Brain microvascular endothelial cell (primary cell): ENCODE measurements around the gene HYOU1.
"Not testable (repeated sequence)": the region's sequence is repeated elsewhere in the genome, so short reads cannot be mapped to it uniquely, and the experiment has no call there.

Source experiments
- DNase-seq: peaks from one replicate; pipeline ENCODE4 v3.0.0-alpha.2; 2020
- H3K27ac ChIP-seq: fragments of 250-450 bp; sonication (Bioruptor Pico); 2 replicates; pipeline ENCODE4 v1.5.1; 2020; ENCODE audit warnings: mild to moderate bottlenecking, moderate library complexity
- H3K27me3 ChIP-seq: fragments of 250-450 bp; sonication (Bioruptor Pico); replicated peaks from 2 replicates; pipeline ENCODE4 v1.5.1; 2020; ENCODE audit warnings: mild to moderate bottlenecking
- H3K36me3 ChIP-seq: fragments of 250-450 bp; sonication (Bioruptor Pico); replicated peaks from 2 replicates; pipeline ENCODE4 v1.5.1; 2020; ENCODE audit warnings: mild to moderate bottlenecking
- H3K4me3 ChIP-seq: 2 replicates; pipeline ENCODE4 v1.5.1; 2011; ENCODE audit warnings: low read depth, mild to moderate bottlenecking, control low read depth, low read length, moderate library complexity
- CTCF ChIP-seq: IDR thresholded peaks from 2 replicates; pipeline ENCODE4 v1.5.1; 2011; ENCODE audit warnings: low read depth, mild to moderate bottlenecking, moderate library complexity, low read length, control low read depth, inconsistent platforms; ENCODE audit errors: missing control alignments
- in situ Hi-C: cut with HindIII; loops from 2 replicates; pipeline ENCODE4 v1.10.0; 2017; ENCODE audit warnings: low sequenced_read_pairs, low pct_ligation_motif_present

HYOU1 gene, protein sequence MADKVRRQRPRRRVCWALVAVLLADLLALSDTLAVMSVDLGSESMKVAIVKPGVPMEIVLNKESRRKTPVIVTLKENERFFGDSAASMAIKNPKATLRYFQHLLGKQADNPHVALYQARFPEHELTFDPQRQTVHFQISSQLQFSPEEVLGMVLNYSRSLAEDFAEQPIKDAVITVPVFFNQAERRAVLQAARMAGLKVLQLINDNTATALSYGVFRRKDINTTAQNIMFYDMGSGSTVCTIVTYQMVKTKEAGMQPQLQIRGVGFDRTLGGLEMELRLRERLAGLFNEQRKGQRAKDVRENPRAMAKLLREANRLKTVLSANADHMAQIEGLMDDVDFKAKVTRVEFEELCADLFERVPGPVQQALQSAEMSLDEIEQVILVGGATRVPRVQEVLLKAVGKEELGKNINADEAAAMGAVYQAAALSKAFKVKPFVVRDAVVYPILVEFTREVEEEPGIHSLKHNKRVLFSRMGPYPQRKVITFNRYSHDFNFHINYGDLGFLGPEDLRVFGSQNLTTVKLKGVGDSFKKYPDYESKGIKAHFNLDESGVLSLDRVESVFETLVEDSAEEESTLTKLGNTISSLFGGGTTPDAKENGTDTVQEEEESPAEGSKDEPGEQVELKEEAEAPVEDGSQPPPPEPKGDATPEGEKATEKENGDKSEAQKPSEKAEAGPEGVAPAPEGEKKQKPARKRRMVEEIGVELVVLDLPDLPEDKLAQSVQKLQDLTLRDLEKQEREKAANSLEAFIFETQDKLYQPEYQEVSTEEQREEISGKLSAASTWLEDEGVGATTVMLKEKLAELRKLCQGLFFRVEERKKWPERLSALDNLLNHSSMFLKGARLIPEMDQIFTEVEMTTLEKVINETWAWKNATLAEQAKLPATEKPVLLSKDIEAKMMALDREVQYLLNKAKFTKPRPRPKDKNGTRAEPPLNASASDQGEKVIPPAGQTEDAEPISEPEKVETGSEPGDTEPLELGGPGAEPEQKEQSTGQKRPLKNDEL

GRCh38 chr11:119057000-119057769, at the start of gene HYOU1:
Gene HYOU1, minus strand, starts transcription at chr11:119057205. Its CDS starts 1,045 bp downstream, at chr11:119056160.
- Histone ChIP-seq H3K27me3 (no peaks in the 10 kb centered on the region), H3K27ac (peak within 1 kb of the TSS; percentile 84), H3K4me3 (peak within 1 kb of the TSS; percentile 89), H3K36me3 (peaks cover 32% of the 10 kb centered on the region)
- peak; percentile 51 for TF ChIP-seq CTCF
- in situ Hi-C loops = no loop called here
- peak; percentile 96 for DNase-seq

DNA sequence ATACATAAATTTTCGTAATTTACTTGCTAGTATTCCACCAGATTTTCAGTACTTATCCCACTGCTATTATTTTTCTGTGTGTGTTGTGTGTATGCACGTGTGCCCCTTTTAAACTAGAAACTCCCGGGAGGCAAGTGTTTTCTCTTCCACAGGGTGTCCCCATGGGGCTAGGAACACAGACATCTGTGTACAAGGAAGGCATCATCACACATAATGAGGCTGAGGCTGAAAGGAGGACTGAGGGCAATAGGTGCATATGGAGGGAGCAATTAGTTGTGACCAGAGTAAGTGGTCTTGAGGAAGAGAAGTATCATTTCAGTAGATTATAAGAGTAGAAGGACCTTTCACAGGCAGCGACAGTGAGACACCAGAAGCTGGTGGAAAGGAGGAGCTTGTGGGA, 46.8 kb upstream of the HYOU1 start:
- no peak overlapping the region for H3K27ac ChIP-seq
- H3K36me3 ChIP-seq = no peaks in the 10 kb centered on the region
- DNase-seq = no peak
- TF ChIP-seq CTCF = no peak
- H3K27me3 ChIP-seq = no peaks in the 10 kb centered on the region
- H3K4me3 ChIP-seq = no peak overlapping the region
- in situ Hi-C loops = no loop called here

DNA sequence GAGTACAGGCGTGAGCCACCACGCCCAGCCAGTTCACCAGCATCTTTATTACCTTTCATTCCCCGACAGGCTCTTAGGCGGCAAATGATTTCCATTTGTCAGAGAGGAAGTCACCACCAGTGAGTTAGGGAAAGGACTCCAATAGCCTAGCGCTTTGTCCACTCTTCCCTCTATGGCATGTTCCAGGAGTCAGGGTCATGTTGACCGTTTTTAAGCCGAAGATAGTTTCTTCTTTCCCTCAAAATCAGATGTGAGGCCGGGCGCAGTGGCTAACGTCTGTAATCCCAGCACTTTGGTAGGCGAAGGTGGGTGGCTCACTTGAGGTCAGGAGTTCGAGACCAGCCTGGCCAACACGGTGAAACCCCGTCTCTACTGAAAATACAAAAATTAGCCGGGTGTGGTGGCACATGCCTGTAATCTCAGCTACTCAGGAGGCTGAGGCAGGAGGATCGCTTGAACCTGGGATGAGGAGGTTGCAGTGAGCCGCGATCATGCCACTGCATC, 46.2 kb upstream of the HYOU1 start:
- H3K36me3 ChIP-seq, H3K27me3 ChIP-seq, DNase-seq, in situ Hi-C loops: not testable (repeated sequence)
- peak overlapping the region; percentile 96 for H3K27ac ChIP-seq
- H3K4me3 ChIP-seq = peak overlapping the region; percentile 3

GRCh38 chr11:119101759-119102423, 44.9 kb upstream of the HYOU1 start, which contains the start of gene DPAGT1:
Gene DPAGT1, minus strand, starts transcription at chr11:119101853. Its CDS starts 198 bp downstream, at chr11:119101655.
- Histone ChIP-seq H3K36me3 (peaks cover 11% of the 10 kb centered on the region), H3K4me3 (peak within 1 kb of the TSS; percentile 85), H3K27me3 (no peaks in the 10 kb centered on the region), H3K27ac (peak within 1 kb of the TSS; percentile 96)
- in situ Hi-C loops = no loop called here
- no peak for TF ChIP-seq CTCF
- DNase-seq = peak; percentile 96

GRCh38 chr11:119100994-119101758, 44.2 kb upstream of the HYOU1 start:
- no peaks in the 10 kb centered on the region for H3K27me3 ChIP-seq
- H3K27ac ChIP-seq = peak overlapping the region; percentile 96
- peaks cover 17% of the 10 kb centered on the region for H3K36me3 ChIP-seq
- TF ChIP-seq CTCF = peak; percentile 28
- peak overlapping the region; percentile 85 for H3K4me3 ChIP-seq
- in situ Hi-C loops = no loop called here
- DNase-seq = peak; percentile 20
